HG02759 (cell line): Measurements from ENCODE around the gene TRNT1.

ENCODE experiments used
- ATAC-seq: cut with Tn5 transposase; IDR thresholded peaks from one replicate; pipeline ENCODE4 v1.9.1; 2021; ENCODE audit warnings: mild to moderate bottlenecking, moderate library complexity; ENCODE audit not compliant: unreplicated experiment

Gene TRNT1

GRCh38 chr3:3126477-3127431 is at the start of gene TRNT1:
TSS of gene TRNT1 (plus strand) at chr3:3126940. CDS start at chr3:3129041, 2,101 bp downstream.
- ATAC-seq: peak; percentile 97

GRCh38 chr3:3080309-3080708 is 46.4 kb upstream of the TRNT1 start:
- no peak for ATAC-seq

- ATAC-seq: peak; percentile 61
These were observed 45.1 kb upstream of the TRNT1 start for GRCh38 chr3:3081381-3082233.

- ATAC-seq: peak; percentile 81
These were observed 44.4 kb upstream of the TRNT1 start for GRCh38 chr3:3082234-3082924.

GRCh38 chr3:3084890-3085289 is 41.9 kb upstream of the TRNT1 start:
- no peak for ATAC-seq

GRCh38 chr3:3085782-3086181 is 41.0 kb upstream of the TRNT1 start:
- ATAC-seq: no peak

- ATAC-seq: no peak
These were observed 40.5 kb upstream of the TRNT1 start for GRCh38 chr3:3086239-3086638.

GRCh38 chr3:3087279-3087678 is 39.5 kb upstream of the TRNT1 start:
- ATAC-seq: no peak

- ATAC-seq: no peak
These were observed 38.8 kb upstream of the TRNT1 start for GRCh38 chr3:3087716-3088465.

GRCh38 chr3:3089017-3089416 is 37.7 kb upstream of the TRNT1 start:
- peak; percentile 96 for ATAC-seq

- peak; percentile 39 for ATAC-seq
These were observed 28.8 kb upstream of the TRNT1 start for GRCh38 chr3:3097958-3098357.

- peak; percentile 41 for ATAC-seq
These were observed 24.9 kb upstream of the TRNT1 start for GRCh38 chr3:3101660-3102458.

GRCh38 chr3:3102751-3103150 is 24.0 kb upstream of the TRNT1 start:
- no peak for ATAC-seq

GRCh38 chr3:3105246-3105645 is 21.5 kb upstream of the TRNT1 start:
- ATAC-seq: no peak

GRCh38 chr3:3105815-3106214 is 20.9 kb upstream of the TRNT1 start:
- ATAC-seq: no peak

GRCh38 chr3:3107181-3107580 is 19.6 kb upstream of the TRNT1 start:
- no peak for ATAC-seq

GRCh38 chr3:3107858-3108257 is 18.9 kb upstream of the TRNT1 start:
- no peak for ATAC-seq

- ATAC-seq: peak; percentile 67
These were observed 17.1 kb upstream of the TRNT1 start for GRCh38 chr3:3109407-3110298.

GRCh38 chr3:3110299-3110630 is 16.5 kb upstream of the TRNT1 start, which contains the start of gene IL5RA:
TSS of gene IL5RA (minus strand) at chr3:3110374. CDS start at chr3:3104984, 5,390 bp downstream.
- ATAC-seq: peak; percentile 50
